Hepatocyte (in vitro differentiated cells): ENCODE results near the gene WHAMM.
"Not testable (repeated sequence)": the region's sequence is repeated elsewhere in the genome, so short reads cannot be mapped to it uniquely, and the experiment has no call there.

Experiments used
- CTCF ChIP-seq: fragments of 200-600 bp; sonication (generic); IDR thresholded peaks from 2 replicates; pipeline ENCODE4 v1.5.1; 2016; ENCODE audit warnings: antibody characterized with exemption, mild to moderate bottlenecking; ENCODE audit not compliant: poor library complexity
- EZH2 ChIP-seq: fragments of 200-600 bp; sonication (generic); IDR thresholded peaks from 2 replicates; pipeline ENCODE4 v1.6.1; 2016; ENCODE audit warnings: antibody characterized with exemption, mild to moderate bottlenecking, borderline replicate concordance

GRCh38 chr15:82821396-82821795 is 12.0 kb downstream of the WHAMM start:
- not testable (repeated sequence) for TF ChIP-seq EZH2, CTCF
